ENCODE results near the gene CHN2. TPM values are rescaled to one million over a fixed set of nuclear protein-coding genes. Genes with fewer than 3 reads are reported as not detected.

The CHN2 gene
- polyA plus RNA-seq, 1 donor, result 10.5 TPM

DNA sequence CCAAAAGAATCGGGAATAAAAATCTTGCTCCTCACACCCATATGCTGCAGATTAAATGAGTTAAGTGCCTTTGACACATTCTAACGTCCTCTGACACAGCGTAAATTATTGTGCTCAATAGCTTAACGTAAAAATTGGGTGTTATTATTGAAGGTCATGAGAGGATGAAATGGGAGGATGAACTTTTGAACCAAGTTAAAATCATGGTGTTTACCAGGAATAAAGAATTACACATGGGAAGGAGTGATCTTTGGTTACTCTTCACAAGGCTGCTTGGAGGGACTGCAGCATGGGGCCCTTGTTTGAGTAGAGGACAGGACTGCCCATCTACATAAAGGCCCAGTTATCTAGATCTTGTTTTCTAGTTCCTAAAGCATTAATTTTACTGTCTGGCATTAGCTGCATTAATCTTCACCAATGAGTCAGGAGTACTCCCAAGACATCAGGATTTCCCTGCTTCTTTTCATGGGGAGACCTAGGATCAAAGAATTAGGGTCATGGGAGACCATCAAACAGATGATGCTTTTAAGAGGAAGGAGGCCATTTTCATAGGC is 284.2 kb downstream of the CHN2 start:
- DNase-seq, result no peak

- no peak for DNase-seq
These were observed 285.0 kb downstream of the CHN2 start for GRCh38 chr7:29479301-29480200.

GRCh38 chr7:29480451-29480850 is 285.9 kb downstream of the CHN2 start:
- DNase-seq, result no peak

DNA sequence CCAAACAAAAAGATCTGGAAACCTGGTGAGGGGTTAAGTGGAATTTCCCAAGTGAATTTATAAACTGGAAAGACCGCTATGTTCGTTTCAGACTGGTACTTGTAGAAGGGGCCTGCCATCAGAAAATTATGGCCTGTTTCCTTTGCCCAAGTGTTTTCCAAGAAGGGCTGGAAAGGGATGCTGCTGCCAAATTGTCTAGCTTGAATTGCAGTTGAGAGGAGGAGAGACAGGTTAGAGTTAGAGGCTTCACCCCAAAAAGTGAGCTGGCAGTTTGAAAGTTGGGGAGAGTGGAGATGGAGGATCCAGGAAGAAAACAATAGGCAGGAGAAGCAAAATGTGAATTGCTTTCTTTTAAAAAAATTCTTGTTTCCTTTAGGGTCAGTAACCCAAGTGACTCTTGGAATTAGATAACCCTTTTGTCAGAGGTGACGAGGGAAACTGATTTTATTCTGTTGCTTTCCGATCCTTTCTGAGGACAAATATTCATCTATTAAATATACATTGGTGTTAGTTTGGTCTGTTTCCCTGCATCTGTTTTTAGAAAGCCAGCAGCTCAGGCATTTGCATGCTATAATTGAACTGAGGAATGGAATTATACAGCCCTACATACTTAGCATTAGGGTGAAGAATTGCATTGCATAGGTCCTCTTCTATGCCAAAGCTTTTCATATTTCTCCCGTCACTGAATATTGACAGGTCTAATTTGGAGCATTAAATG is 286.5 kb downstream of the CHN2 start:
- DNase-seq, result no peak

DNA sequence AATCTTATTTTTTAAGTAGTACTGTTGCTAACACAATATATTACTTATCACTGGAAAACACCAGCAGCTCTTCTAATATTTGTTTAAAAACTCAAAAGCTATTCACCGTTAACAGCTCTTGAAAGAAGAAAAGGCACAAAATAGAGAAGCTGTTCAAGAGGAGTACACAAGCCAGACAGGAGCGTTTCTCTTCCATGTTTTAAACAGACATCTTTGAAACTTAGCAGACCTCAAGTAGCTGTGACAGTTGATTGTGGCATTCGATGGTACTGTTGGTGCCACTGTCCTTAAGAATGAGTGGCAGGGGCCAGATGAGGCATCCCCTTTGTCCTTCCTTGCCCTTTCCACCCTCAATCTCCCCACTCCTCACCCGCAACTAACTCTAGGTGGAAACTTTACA is 287.5 kb downstream of the CHN2 start:
- no peak for DNase-seq

GRCh38 chr7:29483219-29484104 is 288.9 kb downstream of the CHN2 start:
- DNase-seq, result no peak

- no peak for DNase-seq
These were observed 289.7 kb downstream of the CHN2 start for GRCh38 chr7:29484280-29484679.

DNA sequence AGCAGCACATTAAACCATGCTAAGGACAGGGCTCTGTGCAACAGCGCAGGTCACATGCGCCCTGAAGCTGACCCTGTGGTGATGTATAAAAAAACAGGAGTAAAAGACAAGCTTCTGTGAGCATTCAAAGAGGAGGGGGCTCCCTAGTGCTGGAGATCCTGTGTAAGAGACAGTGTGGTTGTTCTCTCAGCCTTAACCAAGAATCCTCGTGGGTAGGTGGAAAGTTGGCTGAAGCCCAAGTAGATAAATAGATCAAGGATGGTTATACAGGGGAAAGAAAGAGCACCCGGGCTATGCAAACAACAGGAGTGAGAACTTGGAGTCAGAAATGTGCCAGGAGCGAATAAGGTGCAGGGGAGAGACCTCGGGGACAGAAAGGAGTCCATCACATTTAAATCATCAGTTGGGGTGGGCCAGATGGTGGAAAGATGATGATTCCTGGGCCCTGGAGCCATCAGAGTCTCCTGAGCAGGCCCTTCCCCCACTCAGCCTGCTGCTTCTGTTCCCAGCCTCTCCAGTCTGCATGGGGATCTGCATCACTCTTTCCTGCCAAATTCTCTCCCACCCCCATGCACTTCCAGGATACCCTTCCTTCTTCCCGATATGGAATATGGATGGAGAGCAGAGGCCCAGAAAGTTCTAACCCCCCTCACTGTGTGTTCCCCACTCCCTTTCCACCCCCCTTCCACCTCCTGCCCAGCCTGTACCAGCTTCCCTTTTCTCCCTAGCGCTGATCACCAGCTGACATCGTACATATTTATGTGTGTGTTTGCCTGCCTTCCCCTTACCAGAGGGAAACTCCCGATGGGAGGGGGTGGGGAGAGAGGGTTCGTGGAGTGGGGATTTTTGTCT is 291.0 kb downstream of the CHN2 start:
- DNase-seq, result no peak

DNA sequence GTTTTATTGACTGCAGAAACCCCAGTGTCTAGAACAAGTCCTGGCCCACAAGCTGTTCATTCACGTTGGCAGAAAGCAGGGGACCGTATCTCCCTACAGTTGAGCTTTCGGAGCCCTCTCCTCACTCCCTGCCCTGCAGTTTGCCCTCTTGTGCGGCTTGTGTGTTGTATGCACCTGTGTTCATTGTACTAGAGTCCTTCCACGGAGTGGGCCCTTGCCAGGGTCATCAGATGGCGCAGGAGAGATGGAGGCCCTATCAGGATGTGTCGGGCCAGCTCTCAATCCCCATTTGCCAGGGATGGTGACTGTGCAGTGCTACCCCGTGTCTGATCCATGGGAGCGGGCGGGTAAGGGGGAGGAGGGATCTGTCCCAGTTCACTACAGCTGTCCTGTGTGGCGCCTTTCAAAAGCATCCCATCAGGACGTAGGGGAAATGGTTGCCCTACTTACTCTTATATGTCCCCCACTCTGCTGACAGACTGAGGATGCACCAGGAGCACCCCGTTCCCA is 291.7 kb downstream of the CHN2 start:
- no peak for DNase-seq

DNA sequence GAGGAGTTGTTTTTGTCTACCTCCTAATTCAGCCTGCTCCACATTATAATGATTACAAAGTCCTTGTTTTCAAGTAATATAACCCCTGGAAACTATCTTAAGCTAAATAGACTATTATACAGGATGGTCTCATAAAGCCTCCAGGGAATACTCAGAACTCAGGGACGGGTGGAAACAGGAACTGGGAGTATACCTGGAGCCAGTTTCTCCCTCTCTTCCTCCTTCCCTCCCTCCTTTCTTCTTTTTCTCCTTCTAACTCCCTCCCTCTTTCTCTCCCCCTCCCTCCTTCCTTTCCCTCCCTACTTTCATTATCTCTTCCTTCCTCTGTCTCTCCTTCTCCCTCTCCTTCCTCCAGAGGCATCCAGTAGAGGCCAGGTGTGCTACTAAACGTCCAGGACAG is 292.8 kb downstream of the CHN2 start:
- DNase-seq, result no peak

DNA sequence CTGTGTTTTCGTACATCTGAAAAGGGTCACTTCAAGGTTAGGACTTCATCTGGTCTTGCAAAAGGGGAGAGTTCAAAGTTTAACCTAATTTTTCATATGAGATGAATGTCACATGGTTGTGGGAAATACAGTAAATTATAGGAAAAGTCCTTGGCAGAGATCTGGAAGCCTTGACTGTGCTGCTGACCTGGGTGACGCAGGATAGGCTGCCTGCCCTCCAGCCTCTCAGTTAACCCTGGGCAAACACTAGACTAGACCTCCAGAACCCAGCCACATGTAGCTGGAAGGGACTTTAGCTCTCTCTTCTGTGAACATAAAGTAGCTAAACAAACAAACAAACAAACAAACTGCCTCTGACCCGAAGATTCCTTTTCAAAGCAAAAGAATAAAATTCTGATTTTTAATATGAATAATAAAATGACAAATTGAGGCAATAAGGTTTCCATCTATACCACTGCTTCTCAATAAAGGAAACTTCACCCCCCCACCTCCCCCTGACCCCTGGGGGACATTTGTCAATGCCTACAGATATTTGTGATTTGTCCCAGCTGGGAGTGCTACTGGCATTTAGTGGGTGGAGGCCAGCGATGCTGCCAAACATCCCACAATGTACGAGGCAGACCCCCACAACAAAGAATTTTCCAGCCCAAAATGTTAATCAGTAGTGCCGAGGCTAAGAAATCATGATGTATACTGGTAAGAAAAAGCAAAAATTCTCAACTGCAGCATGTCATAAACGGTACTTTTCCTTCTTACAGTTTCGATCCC is 293.8 kb downstream of the CHN2 start:
- no peak for DNase-seq

DNA sequence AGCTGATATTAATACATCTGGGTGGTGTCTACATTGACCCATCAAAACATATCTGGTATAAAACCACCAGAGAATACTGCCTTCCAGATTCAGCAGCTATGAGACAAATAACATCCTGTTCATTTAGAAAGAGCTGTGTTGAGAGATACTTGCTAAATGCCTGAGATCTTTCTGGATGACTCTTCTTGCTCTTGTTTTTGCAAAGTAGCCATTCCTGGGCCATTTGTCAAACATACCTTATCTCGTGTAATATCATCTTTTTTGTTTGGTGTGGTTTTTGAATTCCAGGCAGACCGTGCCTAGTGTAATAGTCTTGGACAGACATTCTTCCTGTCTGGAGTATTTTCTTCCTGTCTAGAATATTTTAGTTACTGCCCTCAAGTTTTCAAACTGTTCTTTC is 294.4 kb downstream of the CHN2 start:
- no peak for DNase-seq

GRCh38 chr7:29490094-29490607 is 295.6 kb downstream of the CHN2 start:
- DNase-seq, result no peak

DNA sequence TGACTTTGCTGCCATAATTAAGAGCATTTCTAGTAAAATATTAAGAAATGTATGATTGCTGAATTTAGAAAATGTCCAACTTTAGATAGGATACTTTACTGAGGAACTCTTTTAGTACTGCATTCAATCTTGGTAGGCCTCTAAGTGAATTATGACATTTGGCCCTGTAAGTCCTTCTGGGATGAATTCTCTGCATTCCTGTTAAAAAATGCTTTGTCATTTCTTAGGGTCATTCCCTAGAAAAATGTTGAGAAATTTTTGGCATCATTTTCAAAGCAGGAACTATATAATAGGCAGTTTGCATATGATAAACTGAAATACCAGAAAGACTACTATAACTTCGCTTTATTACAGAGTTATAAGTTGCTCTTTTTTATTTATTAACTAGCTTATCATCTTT is 299.8 kb downstream of the CHN2 start:
- DNase-seq, result no peak

DNA sequence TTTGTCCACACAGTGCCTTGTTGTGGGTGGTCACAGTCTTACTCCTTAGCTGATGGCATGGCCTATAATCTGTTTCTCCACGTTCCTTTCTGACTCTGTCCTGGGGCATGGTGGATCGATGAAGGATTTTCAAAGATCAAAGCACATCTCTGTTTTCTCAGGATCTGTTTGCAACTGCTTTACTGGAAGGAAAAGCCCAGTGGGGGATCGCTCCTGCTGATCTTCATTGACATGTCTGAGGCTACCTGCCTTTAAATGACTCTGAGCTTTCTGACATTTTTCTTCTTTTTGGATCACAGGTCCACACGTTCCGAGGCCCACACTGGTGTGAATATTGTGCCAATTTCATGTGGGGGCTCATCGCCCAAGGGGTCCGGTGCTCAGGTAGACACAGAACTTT is 301.1 kb downstream of the CHN2 start:
- DNase-seq, result no peak

- DNase-seq, result no peak
These were observed 301.9 kb downstream of the CHN2 start for GRCh38 chr7:29496355-29497020.

GRCh38 chr7:29499932-29500331 is 305.4 kb downstream of the CHN2 start:
- DNase-seq, result no peak

DNA sequence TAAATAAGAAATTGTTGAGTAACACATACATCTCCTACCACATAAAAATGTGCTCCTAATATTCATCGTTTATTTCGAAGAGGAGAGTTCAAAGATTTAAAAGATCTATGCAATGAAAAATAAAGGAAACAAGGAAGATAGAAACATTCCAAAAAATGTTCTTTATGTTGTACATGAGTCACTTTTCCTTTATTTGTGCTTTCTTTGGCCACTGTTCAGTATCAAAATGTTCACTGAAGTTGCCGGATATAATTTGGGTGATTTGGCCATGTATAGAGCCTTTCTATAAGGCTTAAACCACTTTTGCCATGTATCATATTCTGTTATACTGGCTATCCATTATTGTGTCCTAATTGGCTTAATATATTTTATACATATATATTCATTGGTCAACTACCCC is 306.1 kb downstream of the CHN2 start:
- no peak for DNase-seq

GRCh38 chr7:29502133-29502532 is 307.6 kb downstream of the CHN2 start:
- DNase-seq, result no peak

DNA sequence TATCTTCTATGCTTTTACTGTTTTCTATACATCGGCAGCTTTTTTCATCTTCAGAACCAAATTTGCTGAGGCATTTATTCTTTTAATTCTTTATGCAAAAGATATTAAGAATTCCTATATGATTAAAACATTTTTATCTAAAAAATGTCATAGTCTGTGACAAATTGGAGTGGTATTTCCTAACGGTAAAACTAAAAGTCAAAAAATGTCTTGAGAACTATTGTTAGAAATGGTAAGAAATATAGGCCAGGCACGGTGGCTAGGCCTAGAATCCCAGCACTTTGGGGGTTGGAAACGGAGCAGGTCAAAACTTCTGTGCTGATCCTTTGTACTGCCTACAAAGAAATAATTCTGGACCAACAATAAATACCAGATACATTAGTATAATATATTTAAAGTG is 311.4 kb downstream of the CHN2 start:
- DNase-seq, result no peak
